Inferior parietal cortex (tissue), 1 donor: Measurements from ENCODE around the gene MYH14.
A peak's percentile ranks its signal among the peaks of the same experiment; 100 is the strongest.

Experiments used
- DNase-seq: peaks from one replicate; pipeline ENCODE4 v3.0.0-alpha.2; 2016; ENCODE audit errors: extremely low spot score

Gene MYH14

GRCh38 chr19:50203281-50204080, at the start of gene MYH14:
Gene MYH14, plus strand, starts transcription at chr19:50203622. Its CDS starts 6,744 bp downstream, at chr19:50210366.
- DNase-seq, result peak; percentile 95

DNA sequence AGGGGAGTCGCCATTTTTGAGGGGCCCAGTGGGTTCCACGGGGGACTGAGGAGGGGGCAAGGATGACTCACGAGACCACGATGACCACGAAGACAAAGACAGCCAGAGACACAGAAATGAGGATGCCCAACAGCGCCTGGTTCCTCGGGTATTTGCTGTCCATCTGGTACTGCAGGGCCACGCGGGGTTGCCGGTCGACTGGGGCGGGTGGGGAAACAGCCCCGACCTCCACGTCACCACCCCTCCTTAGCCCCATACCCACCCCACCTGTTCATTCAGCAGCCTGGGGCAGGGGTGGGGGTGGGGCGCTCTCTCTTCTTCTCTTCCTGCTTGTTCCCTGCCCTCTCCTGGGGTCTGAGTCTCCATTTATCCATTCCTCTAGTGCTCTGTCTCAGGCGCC, 48.9 kb upstream of the MYH14 start:
- DNase-seq, result no peak

GRCh38 chr19:50155520-50156109, 47.8 kb upstream of the MYH14 start:
- DNase-seq, result no peak

- no peak for DNase-seq
Observed at GRCh38 chr19:50158577-50158976, 44.8 kb upstream of the MYH14 start.

GRCh38 chr19:50159078-50159477, 44.3 kb upstream of the MYH14 start:
- no peak for DNase-seq

GRCh38 chr19:50162988-50163387, 40.4 kb upstream of the MYH14 start, which contains the start of gene IZUMO2:
Gene IZUMO2, minus strand, starts transcription at chr19:50163281. Its CDS starts 87 bp downstream, at chr19:50163194.
- DNase-seq, result no peak

GRCh38 chr19:50167314-50167721, 36.1 kb upstream of the MYH14 start:
- DNase-seq, result no peak

GRCh38 chr19:50171752-50172151, 31.7 kb upstream of the MYH14 start:
- DNase-seq, result no peak

GRCh38 chr19:50172726-50173125, 30.7 kb upstream of the MYH14 start:
- DNase-seq, result no peak

- DNase-seq, result no peak
Observed at GRCh38 chr19:50173127-50173526, 30.3 kb upstream of the MYH14 start.

GRCh38 chr19:50174100-50174793, 29.2 kb upstream of the MYH14 start:
- DNase-seq, result no peak

GRCh38 chr19:50175924-50176323, 27.5 kb upstream of the MYH14 start:
- no peak for DNase-seq

GRCh38 chr19:50176775-50177174, 26.6 kb upstream of the MYH14 start:
- no peak for DNase-seq

DNA sequence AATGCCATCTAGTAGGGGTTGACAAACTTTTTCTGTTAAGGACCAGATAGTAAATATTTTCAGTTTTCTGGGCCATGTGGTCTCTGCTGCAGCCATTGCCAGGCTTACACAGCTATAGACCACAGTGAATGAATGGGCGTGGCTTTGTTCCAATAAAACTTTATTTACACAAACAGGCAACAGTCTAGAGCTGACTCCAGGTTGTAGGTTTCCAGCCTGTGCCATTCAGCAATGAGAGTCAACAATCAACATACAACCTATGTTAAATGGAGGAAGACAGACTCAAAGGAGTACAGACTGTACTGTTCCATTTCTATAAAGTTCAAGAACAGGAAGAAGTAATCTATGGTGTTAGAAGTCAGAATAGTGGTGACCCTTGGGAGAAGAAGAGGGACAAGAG, 25.1 kb upstream of the MYH14 start:
- DNase-seq, result no peak

GRCh38 chr19:50178859-50179537, 24.4 kb upstream of the MYH14 start:
- no peak for DNase-seq

- DNase-seq, result no peak
Observed at GRCh38 chr19:50181121-50181520, 22.3 kb upstream of the MYH14 start.

GRCh38 chr19:50184196-50184595, 19.2 kb upstream of the MYH14 start:
- no peak for DNase-seq

DNA sequence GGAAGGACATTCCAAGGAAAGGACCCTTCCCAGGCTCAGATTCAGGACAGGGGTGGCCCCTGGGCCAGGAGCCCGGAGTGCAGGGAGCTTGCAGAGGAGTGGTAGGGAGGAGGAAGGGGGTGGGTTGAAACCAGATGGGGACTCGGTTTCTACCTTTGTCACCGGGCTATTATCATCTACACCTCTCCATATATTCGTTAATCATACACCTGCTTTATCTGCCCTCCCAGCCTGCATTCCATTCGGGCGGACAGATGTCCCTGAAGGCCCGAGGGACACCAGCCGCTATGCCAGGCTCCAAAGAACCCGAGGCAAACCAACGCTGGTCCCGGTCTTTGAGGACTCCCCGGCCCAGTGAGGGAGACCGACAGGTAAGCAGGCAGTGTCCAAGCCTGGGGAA, 15.5 kb upstream of the MYH14 start:
- DNase-seq, result no peak

DNA sequence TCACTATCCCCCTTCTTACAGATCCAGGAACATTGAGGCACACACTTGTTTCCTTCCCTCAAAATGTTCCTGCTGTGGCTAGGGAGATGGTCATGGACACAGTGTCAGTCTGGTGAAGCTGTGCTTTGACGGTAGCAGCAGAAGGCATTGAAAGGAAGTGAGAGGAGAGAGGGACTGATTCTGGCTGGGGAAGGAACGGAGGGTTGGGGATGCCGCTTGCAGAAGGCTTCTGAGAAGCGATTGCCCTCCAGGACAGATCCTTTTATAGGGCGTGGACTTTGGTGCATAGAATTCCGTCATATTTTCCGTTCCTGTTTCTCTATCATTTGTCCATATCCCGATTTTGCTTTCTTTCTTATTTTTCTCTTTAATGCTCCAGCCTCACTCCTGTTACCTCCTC, 14.1 kb upstream of the MYH14 start:
- no peak for DNase-seq

GRCh38 chr19:50190439-50190891, 13.0 kb upstream of the MYH14 start:
- DNase-seq, result no peak

DNA sequence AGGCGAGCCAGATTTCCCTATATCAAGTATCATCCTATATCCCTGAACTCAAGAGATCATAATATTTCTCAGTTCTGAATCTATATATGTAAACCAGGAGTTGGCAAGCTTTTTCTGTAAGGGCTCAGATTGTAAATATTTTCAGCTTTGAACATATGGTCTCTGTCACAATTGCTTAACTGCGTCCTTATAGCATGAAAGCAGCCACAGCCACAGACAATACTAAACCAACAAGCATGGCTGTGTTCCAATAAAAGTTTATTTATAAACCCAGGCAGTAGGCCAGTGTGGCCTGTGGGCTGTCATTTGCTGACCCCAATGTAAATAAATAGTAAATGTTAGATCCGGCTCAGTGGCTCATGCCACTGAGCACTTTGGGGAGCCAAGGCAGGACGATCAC, 12.2 kb upstream of the MYH14 start:
- DNase-seq, result no peak
